ENCODE results near the gene LEAP2. TPM values are rescaled to one million over a fixed set of nuclear protein-coding genes. Genes with fewer than 3 reads are reported as not detected.

The LEAP2 gene
- polyA plus RNA-seq, 2 of the 4 experiments (the other 2 are of a cell fraction): 1.6 to 4.8 TPM

DNA sequence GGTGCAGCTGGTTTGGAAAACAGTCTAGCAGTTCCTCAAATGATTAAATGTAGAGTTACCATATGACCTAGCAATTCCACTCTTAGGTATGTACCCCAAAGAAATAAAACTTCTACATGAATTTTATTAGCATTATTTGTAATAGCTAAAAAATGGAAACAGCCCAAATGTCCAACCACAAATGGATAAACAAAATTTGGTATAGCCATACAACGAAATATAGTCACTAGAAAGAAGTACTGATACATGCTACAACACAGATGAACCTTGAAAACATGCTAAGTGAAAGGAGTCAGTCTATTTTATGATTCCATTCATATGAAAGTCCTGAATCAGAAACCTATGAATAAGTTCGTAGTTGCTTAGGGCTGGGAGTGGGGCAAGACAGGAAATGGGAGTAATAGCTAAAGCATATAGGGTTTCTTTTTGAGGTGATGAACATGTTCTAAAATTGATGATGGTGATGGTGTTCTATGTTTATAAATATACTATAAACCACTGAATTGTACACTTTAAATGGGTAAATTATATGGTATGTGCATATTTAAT is 13.5 kb upstream of the LEAP2 start:
- no peak for DNase-seq (ENCODE audit: low read depth in 1 of 2, low spot score in 1 of 2)
- Histone ChIP-seq H3K27ac (no peak overlapping the region), H3K9me3 (no peaks in the 10 kb centered on the region), H3K4me1 (no peaks in the 10 kb centered on the region), H3K4me3 (no peak overlapping the region), H3K4me2 (no peak overlapping the region)
- no peak for ATAC-seq
- ChIA-PET POLR2A (interaction anchor here (0.5 kb wide), 1 partner anchor 8 kb away, joined by 6 read pairs; no protein-coding TSS in a partner anchor), CTCF (interaction anchor here (0.6 to 7.6 kb wide), 3 partner anchors 8 to 31 kb away, joined by 4 to 69 read pairs (median 13); partner anchors contain the start of gene SHROOM1)
- no peak for TF ChIP-seq JUN (IDR thresholded peaks at IDR 0.05)
- peak; percentile 79; the same call in 1 of the 2 replicates for TF ChIP-seq CBX8 (IDR thresholded peaks at IDR 0.05)
- TF ChIP-seq RNF2 (IDR thresholded peaks at IDR 0.05; ENCODE audit: borderline replicate concordance, low read depth): peak; percentile 70; the same call in 1 of the 2 replicates
- WGBS (ENCODE audit: missing lambda C conversion rate): 14% methylated on average over 2 of the region's 2 CpGs
- FAIRE-seq: no peak

DNA sequence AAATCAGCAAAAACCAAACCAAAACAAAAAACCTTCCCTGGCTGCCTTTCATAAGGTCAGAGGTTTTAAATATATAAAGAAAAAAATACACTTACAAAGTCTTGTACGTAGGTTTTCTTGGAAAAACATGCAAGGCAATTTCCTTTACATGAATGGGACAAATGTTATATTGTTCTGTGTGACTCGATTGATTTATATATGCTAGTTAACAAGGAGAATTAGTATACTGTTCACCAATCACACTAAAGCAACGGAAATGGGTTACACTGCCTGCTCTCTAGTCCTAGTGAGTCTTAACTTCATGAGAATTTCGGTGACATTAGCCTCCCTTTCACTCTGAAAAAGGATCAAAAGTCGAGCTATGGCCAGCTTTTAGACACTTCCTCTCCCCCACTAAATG is 12.7 kb upstream of the LEAP2 start:
- H3K4me1 ChIP-seq: peaks cover 4% of the 10 kb centered on the region; the same call in 1 of the 3 replicates
- WGBS (ENCODE audit: missing lambda C conversion rate): 13% methylated on average over 5 of the region's 5 CpGs
- ChIA-PET POLR2A (no interaction called here), CTCF (interaction anchor here (4.0 to 7.6 kb wide), 2 partner anchors 9 to 32 kb away, joined by 13 to 69 read pairs; partner anchors contain the start of gene SHROOM1)
- no peak for FAIRE-seq
- H3K27ac ChIP-seq: no peak overlapping the region
- H3K4me2 ChIP-seq: no peak overlapping the region
- H3K4me3 ChIP-seq: no peak overlapping the region
- ATAC-seq: no peak
- TF ChIP-seq EP300 (IDR thresholded peaks at IDR 0.05) (no peak), CBX8 (IDR thresholded peaks at IDR 0.05) (no peak), BHLHE40 (IDR thresholded peaks at IDR 0.05; ENCODE audit: low read depth, low read length) (no peak), POLR2AphosphoS2 (conservative IDR thresholded peaks at IDR 0.05; ENCODE audit: low read length) (no peak), RCOR1 (IDR thresholded peaks at IDR 0.05; ENCODE audit: low read depth, low read length) (no peak)
- TF ChIP-seq, protein P1, sequence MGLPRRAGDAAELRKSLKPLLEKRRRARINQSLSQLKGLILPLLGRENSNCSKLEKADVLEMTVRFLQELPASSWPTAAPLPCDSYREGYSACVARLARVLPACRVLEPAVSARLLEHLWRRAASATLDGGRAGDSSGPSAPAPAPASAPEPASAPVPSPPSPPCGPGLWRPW (IDR thresholded peaks at IDR 0.05): no peak
- no peaks in the 10 kb centered on the region for H3K9me3 ChIP-seq
- DNase-seq (ENCODE audit: low read depth in 1 of 2, low spot score in 1 of 2): no peak

DNA sequence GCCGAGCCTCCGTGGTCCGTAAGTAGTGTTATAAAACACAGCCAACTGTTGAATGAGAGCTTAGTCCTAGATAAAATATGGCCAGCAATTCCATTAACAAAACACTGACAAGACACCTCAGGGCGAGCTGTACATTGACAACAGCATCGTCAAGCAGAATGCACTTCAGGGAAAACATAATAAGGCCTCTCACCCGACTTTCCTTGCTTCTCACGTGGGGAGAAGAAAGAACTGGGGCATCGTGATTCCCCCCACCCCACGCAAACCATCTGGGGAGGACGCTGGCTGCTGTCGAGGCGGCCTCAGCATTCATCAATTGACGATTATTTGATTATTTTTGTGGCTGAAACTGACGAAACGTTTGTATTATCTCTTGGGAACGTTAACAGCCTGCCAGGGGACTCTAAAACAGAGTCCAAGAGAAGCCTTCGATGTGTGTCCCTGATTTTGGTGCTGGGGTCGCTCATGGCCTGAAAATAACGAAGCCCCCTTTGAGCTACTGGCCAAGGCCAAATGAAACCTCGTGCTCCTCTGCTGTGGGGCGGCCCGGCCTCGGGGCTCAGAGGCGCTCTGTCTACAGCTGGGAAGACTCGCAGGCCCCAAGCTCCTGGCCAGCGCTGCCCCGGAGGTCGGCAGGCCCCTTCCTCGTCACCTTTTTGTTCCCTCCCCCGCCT is 7.7 kb upstream of the LEAP2 start:
- ATAC-seq: peak; percentile 60 to 71; a peak in 5 of 6 replicates
- FAIRE-seq: no peak
- 43% methylated on average over 29 of the region's 30 CpGs for WGBS (ENCODE audit: missing lambda C conversion rate)
- peak overlapping the region; percentile 73 for H3K4me3 ChIP-seq
- CTCF ChIA-PET: interaction anchor here (0.6 to 7.6 kb wide), 10 partner anchors 9 to 339 kb away, joined by 3 to 69 read pairs (median 5); partner anchors contain the start of gene SHROOM1
- peak overlapping the region; percentile 92 to 95 for H3K27ac ChIP-seq
- no peaks in the 10 kb centered on the region for H3K9me3 ChIP-seq
- DNase-seq (ENCODE audit: low read depth in 1 of 2, low spot score in 1 of 2): no peak
- POLR2A ChIA-PET: interaction anchor here (0.6 to 1.4 kb wide), 8 partner anchors 23 to 186 kb away, joined by 3 to 9 read pairs (median 4); partner anchors contain the start of genes HSPA4 and SHROOM1
- peaks cover 12% of the 10 kb centered on the region; the same call in 1 of the 3 replicates for H3K4me1 ChIP-seq
- TF ChIP-seq NR3C1 (IDR thresholded peaks at IDR 0.05) (no peak), EHMT2 (IDR thresholded peaks at IDR 0.05; ENCODE audit: low read depth) (no peak), JUN (IDR thresholded peaks at IDR 0.05) (no peak; a peak in 1 of 5 replicates), NFE2L2 (conservative IDR thresholded peaks at IDR 0.05; ENCODE audit: low read length) (no peak), TP53 (CRISPR knock-in tag; IDR thresholded peaks at IDR 0.05) (peak; percentile 84; the same call in 1 of the 2 replicates), KDM5A (IDR thresholded peaks at IDR 0.05) (no peak), PHF8 (IDR thresholded peaks at IDR 0.05; ENCODE audit: borderline replicate concordance, low read depth) (peak; percentile 36; the same call in 1 of the 2 replicates)
- TF ChIP-seq, protein P2, sequence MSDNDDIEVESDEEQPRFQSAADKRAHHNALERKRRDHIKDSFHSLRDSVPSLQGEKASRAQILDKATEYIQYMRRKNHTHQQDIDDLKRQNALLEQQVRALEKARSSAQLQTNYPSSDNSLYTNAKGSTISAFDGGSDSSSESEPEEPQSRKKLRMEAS (IDR thresholded peaks at IDR 0.05): no peak; the same call in 1 of the 2 replicates
- TF ChIP-seq, protein P3, sequence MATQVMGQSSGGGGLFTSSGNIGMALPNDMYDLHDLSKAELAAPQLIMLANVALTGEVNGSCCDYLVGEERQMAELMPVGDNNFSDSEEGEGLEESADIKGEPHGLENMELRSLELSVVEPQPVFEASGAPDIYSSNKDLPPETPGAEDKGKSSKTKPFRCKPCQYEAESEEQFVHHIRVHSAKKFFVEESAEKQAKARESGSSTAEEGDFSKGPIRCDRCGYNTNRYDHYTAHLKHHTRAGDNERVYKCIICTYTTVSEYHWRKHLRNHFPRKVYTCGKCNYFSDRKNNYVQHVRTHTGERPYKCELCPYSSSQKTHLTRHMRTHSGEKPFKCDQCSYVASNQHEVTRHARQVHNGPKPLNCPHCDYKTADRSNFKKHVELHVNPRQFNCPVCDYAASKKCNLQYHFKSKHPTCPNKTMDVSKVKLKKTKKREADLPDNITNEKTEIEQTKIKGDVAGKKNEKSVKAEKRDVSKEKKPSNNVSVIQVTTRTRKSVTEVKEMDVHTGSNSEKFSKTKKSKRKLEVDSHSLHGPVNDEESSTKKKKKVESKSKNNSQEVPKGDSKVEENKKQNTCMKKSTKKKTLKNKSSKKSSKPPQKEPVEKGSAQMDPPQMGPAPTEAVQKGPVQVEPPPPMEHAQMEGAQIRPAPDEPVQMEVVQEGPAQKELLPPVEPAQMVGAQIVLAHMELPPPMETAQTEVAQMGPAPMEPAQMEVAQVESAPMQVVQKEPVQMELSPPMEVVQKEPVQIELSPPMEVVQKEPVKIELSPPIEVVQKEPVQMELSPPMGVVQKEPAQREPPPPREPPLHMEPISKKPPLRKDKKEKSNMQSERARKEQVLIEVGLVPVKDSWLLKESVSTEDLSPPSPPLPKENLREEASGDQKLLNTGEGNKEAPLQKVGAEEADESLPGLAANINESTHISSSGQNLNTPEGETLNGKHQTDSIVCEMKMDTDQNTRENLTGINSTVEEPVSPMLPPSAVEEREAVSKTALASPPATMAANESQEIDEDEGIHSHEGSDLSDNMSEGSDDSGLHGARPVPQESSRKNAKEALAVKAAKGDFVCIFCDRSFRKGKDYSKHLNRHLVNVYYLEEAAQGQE (IDR thresholded peaks at IDR 0.05): no peak
- TF ChIP-seq, protein P4, sequence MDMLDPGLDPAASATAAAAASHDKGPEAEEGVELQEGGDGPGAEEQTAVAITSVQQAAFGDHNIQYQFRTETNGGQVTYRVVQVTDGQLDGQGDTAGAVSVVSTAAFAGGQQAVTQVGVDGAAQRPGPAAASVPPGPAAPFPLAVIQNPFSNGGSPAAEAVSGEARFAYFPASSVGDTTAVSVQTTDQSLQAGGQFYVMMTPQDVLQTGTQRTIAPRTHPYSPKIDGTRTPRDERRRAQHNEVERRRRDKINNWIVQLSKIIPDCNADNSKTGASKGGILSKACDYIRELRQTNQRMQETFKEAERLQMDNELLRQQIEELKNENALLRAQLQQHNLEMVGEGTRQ (IDR thresholded peaks at IDR 0.05): 0 out of 2 replicates have a peak, but pooled peaks have one; percentile 11
- TF ChIP-seq, protein P5, sequence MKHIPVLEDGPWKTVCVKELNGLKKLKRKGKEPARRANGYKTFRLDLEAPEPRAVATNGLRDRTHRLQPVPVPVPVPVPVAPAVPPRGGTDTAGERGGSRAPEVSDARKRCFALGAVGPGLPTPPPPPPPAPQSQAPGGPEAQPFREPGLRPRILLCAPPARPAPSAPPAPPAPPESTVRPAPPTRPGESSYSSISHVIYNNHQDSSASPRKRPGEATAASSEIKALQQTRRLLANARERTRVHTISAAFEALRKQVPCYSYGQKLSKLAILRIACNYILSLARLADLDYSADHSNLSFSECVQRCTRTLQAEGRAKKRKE (CRISPR knock-in tag; IDR thresholded peaks at IDR 0.05; ENCODE audit: low read depth): 0 out of 2 replicates have a peak, but pooled peaks have one; percentile 54
- peak overlapping the region; percentile 92 for H3K4me2 ChIP-seq
